NT2/D1 (cell line): Measurements from ENCODE around the gene FGF18.

Experiments
- YY1 ChIP-seq: IDR thresholded peaks from 2 replicates; pipeline ENCODE4 v1.6.1; 2011; ENCODE audit not compliant: insufficient read length, insufficient read depth
- ZNF274 ChIP-seq: IDR thresholded peaks from 2 replicates; pipeline ENCODE4 v1.6.1; 2011; ENCODE audit warnings: mild to moderate bottlenecking, low read depth, low read length

- TF ChIP-seq ZNF274 (no peak), YY1 (no peak)
Observed at GRCh38 chr5:171485668-171486067, 66.2 kb downstream of the FGF18 start.
